Ovary (tissue), 9 donors: ENCODE results near the gene THADA. TPM values are rescaled to one million over a fixed set of nuclear protein-coding genes. Genes with fewer than 3 reads are reported as not detected.

Experiments used
- DNase-seq, 5 donors: peaks; one replicate each; pipeline ENCODE4 v3.0.0-alpha.2; 2019 to 2020
- H3K27ac ChIP-seq, 2 donors: fragments of 200-600 bp; one replicate each; pipeline versions ENCODE4 v1.5.1 to v1.8.0; 2019 to 2022
- H3K27me3 ChIP-seq: fragments of 200-600 bp; one replicate; pipeline ENCODE4 v1.8.0; 2022
- H3K36me3 ChIP-seq: fragments of 200-600 bp; sonication (generic); one replicate; pipeline ENCODE4 v1.5.1; 2019
- H3K4me1 ChIP-seq: one replicate; pipeline ENCODE4 v1.8.1; 2013; ENCODE audit warnings: mild to moderate bottlenecking, moderate library complexity; ENCODE audit not compliant: insufficient read depth
- H3K4me3 ChIP-seq: fragments of 200-600 bp; sonication (generic); one replicate; pipeline ENCODE4 v1.5.1; 2017
- H3K9me3 ChIP-seq, 2 donors: fragments of 200-600 bp in 1 of 2; sonication (generic) in 1 of 2; one replicate each; pipeline versions ENCODE4 v1.5.1 to v1.8.1; 2013 to 2019; ENCODE audit warnings: mild to moderate bottlenecking in 1 of 2, moderate library complexity in 1 of 2
- CTCF ChIP-seq, 3 donors: fragments of 450-650 bp in 2 of 3; fragments of 200-600 bp in 1 of 3; IDR thresholded peaks; one replicate each; pipeline versions ENCODE4 v1.5.1 to v1.8.0; 2016 to 2022; ENCODE audit warnings: antibody characterized with exemption in 3 of 3, mild to moderate bottlenecking in 1 of 3
- EP300 ChIP-seq: sonication (generic); formaldehyde crosslinking; IDR thresholded peaks from one replicate; pipeline ENCODE4 v1.6.1; 2017; ENCODE audit warnings: antibody characterized with exemption
- POLR2A ChIP-seq: fragments of 450-650 bp; IDR thresholded peaks from one replicate; pipeline ENCODE4 v1.6.1; 2017; ENCODE audit warnings: antibody characterized with exemption, mild to moderate bottlenecking, moderate library complexity
- WGBS, 3 donors: extraction: QIAGEN DNeasy Blood & Tissue Kit in 1 of 3; methylation state at CpG; one replicate each; pipeline versions ENCODE4 v1.1.5 to v1.1.7; 2013 to 2017; 5-methylcytosine and 5-hydroxymethylcytosine counted together
- intact Hi-C, 4 donors: fragments of 100-400 bp; cut with DNase I; formaldehyde crosslinking; loops; one replicate each; pipeline versions ENCODE4 v1.11.0 to v1.15.1; 2022 to 2023
- polyA plus RNA-seq, 2 donors: library from polyadenylated mRNA; stranded (reverse); fragments of 200-250 nt in 1 of 2; fragments of 350-450 nt in 1 of 2; fragmentation: Illumina TruSeq in 1 of 2; extraction: RNeasy Lipid Tissue Mini Kit (QIAGEN cat#74804) in 1 of 2; gene quantifications; one replicate each; pipeline ENCODE4 v1.2.3, GENCODE V29; 2013 to 2014
- total RNA-seq, 7 donors: library from RNA; depleted of rRNA in 2 of 7; stranded (reverse); fragments of >200 nt in 2 of 7; fragmentation: NEBNext Ultra II Directional in 3 of 7; extraction: Animal tissue kit (Norgen Biotek cat#: 25700) in 3 of 7; gene quantifications; one replicate each; pipeline versions ENCODE4 v1.1.0 to v1.2.4, GENCODE V29; 2016 to 2023
- donor health status: DM: no; HTN: no; CAD: no; lungs with moderate emphysema.
- donor health status: DM: no; HTN: no; CAD: no.
- donor health status: Bipolar disorder and iron deficiency.
- donor health status: DM: yes; HTN: yes; CAD: no.
- donor health status: DM: no; HTN: no; CAD: no.
- donor health status: DM: yes; HTN: yes; CAD: no.

THADA gene
- total and polyA plus RNA-seq, 9 donors, result 14.0 to 46.8 (median 28.6) TPM

GRCh38 chr2:43438858-43439655, 156.8 kb downstream of the THADA start:
- WGBS, 3 donors, result 72 to 88% (median 83%) methylated on average over 7 of the region's 7 CpGs
- no peaks in the 10 kb centered on the region for H3K36me3 ChIP-seq
- intact Hi-C loops, result no loop called here
- no peaks in the 10 kb centered on the region for H3K27me3 ChIP-seq
- TF ChIP-seq CTCF (IDR thresholded peaks at IDR 0.05) (no peak), EP300 (no peak), POLR2A (no peak)
- H3K4me1 ChIP-seq, result no peaks in the 10 kb centered on the region
- no peaks in the 10 kb centered on the region for H3K9me3 ChIP-seq
- DNase-seq, result no peak
- H3K4me3 ChIP-seq, result no peak overlapping the region
- H3K27ac ChIP-seq, result no peak overlapping the region

DNA sequence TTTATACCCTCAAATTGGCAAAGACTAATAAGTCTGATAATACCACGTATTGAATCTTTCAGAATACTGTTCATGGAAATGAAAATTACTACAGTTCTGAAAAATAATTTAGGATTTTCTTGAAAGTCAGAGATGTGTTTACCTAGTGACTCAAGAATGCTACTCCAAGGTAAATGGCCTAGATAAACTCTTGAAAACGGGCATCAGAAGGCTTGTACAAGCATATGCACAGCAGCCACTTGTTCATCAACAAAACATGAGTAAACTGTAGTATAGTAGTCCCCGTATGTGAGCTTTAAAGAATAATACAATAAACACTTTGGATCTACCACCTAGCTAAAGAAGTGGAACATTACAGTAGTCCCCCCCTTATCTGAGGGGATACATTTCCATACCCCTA, 157.5 kb downstream of the THADA start:
- intact Hi-C loops, result no loop called here
- Histone ChIP-seq H3K27ac (no peak overlapping the region), H3K4me1 (no peaks in the 10 kb centered on the region), H3K36me3 (no peaks in the 10 kb centered on the region), H3K4me3 (no peak overlapping the region), H3K27me3 (no peaks in the 10 kb centered on the region), H3K9me3 (no peaks in the 10 kb centered on the region)
- TF ChIP-seq CTCF (IDR thresholded peaks at IDR 0.05) (no peak), EP300 (no peak), POLR2A (no peak)
- WGBS, 3 donors, result 79 to 91% (median 88%) methylated on average over 3 of the region's 3 CpGs
- DNase-seq, result no peak

- TF ChIP-seq POLR2A (no peak), EP300 (no peak), CTCF (IDR thresholded peaks at IDR 0.05) (no peak)
- intact Hi-C loops, result no loop called here
- WGBS, 3 donors, result 95 to 99% (median 95%) methylated on average over 2 of the region's 2 CpGs
Observed at GRCh38 chr2:43437363-43437762, 158.5 kb downstream of the THADA start.

GRCh38 chr2:43436431-43436830, 159.4 kb downstream of the THADA start:
- Histone ChIP-seq H3K9me3 (no peaks in the 10 kb centered on the region), H3K4me3 (no peak overlapping the region), H3K36me3 (no peaks in the 10 kb centered on the region), H3K27me3 (no peaks in the 10 kb centered on the region), H3K4me1 (no peaks in the 10 kb centered on the region), H3K27ac (no peak overlapping the region)
- 93 to 100% (median 97%) methylated on average over 1 of the region's 1 CpG for WGBS, 3 donors
- no peak for DNase-seq
- no peak for TF ChIP-seq EP300
- no peak for TF ChIP-seq CTCF (IDR thresholded peaks at IDR 0.05)
- no peak for TF ChIP-seq POLR2A
- intact Hi-C loops, result no loop called here

More at GRCh38 chr2:43437363-43437762, 158.5 kb downstream of the THADA start:
- no peak for DNase-seq
- Histone ChIP-seq H3K27me3 (no peaks in the 10 kb centered on the region), H3K36me3 (no peaks in the 10 kb centered on the region), H3K9me3 (no peaks in the 10 kb centered on the region), H3K4me3 (no peak overlapping the region), H3K4me1 (no peaks in the 10 kb centered on the region), H3K27ac (no peak overlapping the region)
